ENCODE results near the gene SLC28A2. TPM values are rescaled to one million over a fixed set of nuclear protein-coding genes. Genes with fewer than 3 reads are reported as not detected.
"Not testable (repeated sequence)": the region's sequence is repeated elsewhere in the genome, so short reads cannot be mapped to it uniquely, and the experiment has no call there.

The SLC28A2 gene
- polyA plus RNA-seq, 1 of the 3 experiments (the other 2 are of a cell fraction): not detected

- Histone ChIP-seq H3K79me2 (ENCODE audit: insufficient read depth) (no peaks in the 10 kb centered on the region), H3K9me3 (no peaks in the 10 kb centered on the region), H2AFZ (ENCODE audit: low read depth) (no peak overlapping the region), H4K20me1 (ENCODE audit: insufficient read depth) (no peaks in the 10 kb centered on the region), H3K4me2 (no peak overlapping the region), H3K4me1 (ENCODE audit: control insufficient read depth in 1 of 2, insufficient read depth in 2 of 2, low read depth in 1 of 2, low read length in 1 of 2) (no peaks in the 10 kb centered on the region), H3K27ac (ENCODE audit: low read depth in 2 of 2, low read length in 1 of 2) (no peak overlapping the region), H3K4me3 (ENCODE audit: low read depth in 2 of 2, low read length in 1 of 2) (no peak overlapping the region), H3F3A (replicated peaks; ENCODE audit: insufficient read depth) (no peaks in the 10 kb centered on the region), H3K36me3 (replicated peaks in 1 of 2; ENCODE audit: control insufficient read depth in 1 of 2, insufficient read depth in 2 of 2, low read length in 1 of 2) (no peaks in the 10 kb centered on the region), H3K9ac (no peak overlapping the region), H3K9me2 (no peaks in the 10 kb centered on the region), H3K27me3 (ENCODE audit: insufficient read depth) (no peaks in the 10 kb centered on the region; the same call in 1 of the 2 replicates)
- 56% methylated on average over 7 of the region's 9 CpGs for WGBS (ENCODE audit: low lambda C conversion rate)
- ChIA-PET CTCF (no interaction called here), POLR2A (no interaction called here)
- TF ChIP-seq MEF2A (IDR thresholded peaks at IDR 0.05; ENCODE audit: borderline replicate concordance, low read depth) (no peak), SIN3A (IDR thresholded peaks at IDR 0.05; ENCODE audit: borderline replicate concordance, low read depth, low read length) (no peak), TCF12 (IDR thresholded peaks at IDR 0.05) (no peak), NRF1 (IDR thresholded peaks at IDR 0.05; ENCODE audit: low read depth, low read length) (no peak), EP300 (IDR thresholded peaks at IDR 0.05; ENCODE audit: borderline replicate concordance in 1 of 2, low read depth in 1 of 2, low read length in 1 of 2) (no peak), RXRA (IDR thresholded peaks at IDR 0.05; ENCODE audit: borderline replicate concordance, low read depth) (no peak), EZH2phosphoT487 (IDR thresholded peaks at IDR 0.05; ENCODE audit: borderline replicate concordance, low read depth) (no peak), YY1 (IDR thresholded peaks at IDR 0.05; ENCODE audit: low read depth) (no peak)
- DNase-seq: no peak
These were observed 40.0 kb downstream of the SLC28A2 start for GRCh38 chr15:45291822-45292582.

- H2AFZ ChIP-seq (ENCODE audit: low read depth); POLR2A ChIA-PET; H3K9me3 ChIP-seq; H3K79me2 ChIP-seq (ENCODE audit: insufficient read depth); DNase-seq; H4K20me1 ChIP-seq (ENCODE audit: insufficient read depth); H3K9ac ChIP-seq; H3K9me2 ChIP-seq; H3K27me3 ChIP-seq (ENCODE audit: insufficient read depth); H3K4me2 ChIP-seq; CTCF ChIA-PET; H3F3A ChIP-seq (replicated peaks; ENCODE audit: insufficient read depth); H3K4me3 ChIP-seq (ENCODE audit: low read depth in 2 of 2, low read length in 1 of 2); H3K4me1 ChIP-seq (ENCODE audit: control insufficient read depth in 1 of 2, insufficient read depth in 2 of 2, low read depth in 1 of 2, low read length in 1 of 2); H3K27ac ChIP-seq (ENCODE audit: low read depth in 2 of 2, low read length in 1 of 2); H3K36me3 ChIP-seq (replicated peaks in 1 of 2; ENCODE audit: control insufficient read depth in 1 of 2, insufficient read depth in 2 of 2, low read length in 1 of 2): not testable (repeated sequence)
- WGBS (ENCODE audit: low lambda C conversion rate): no CpG with 5 or more reads among the region's 27 CpGs
These were observed 41.3 kb downstream of the SLC28A2 start for GRCh38 chr15:45293326-45293725.

- H3K79me2 ChIP-seq (ENCODE audit: insufficient read depth): not testable (repeated sequence)
These were observed 46.9 kb downstream of the SLC28A2 start for GRCh38 chr15:45298964-45299378.

More at GRCh38 chr15:45298964-45299378, 46.9 kb downstream of the SLC28A2 start:
- H3K27me3 ChIP-seq (ENCODE audit: insufficient read depth); H4K20me1 ChIP-seq (ENCODE audit: insufficient read depth); H2AFZ ChIP-seq (ENCODE audit: low read depth); H3K4me1 ChIP-seq (ENCODE audit: control insufficient read depth in 1 of 2, insufficient read depth in 2 of 2, low read depth in 1 of 2, low read length in 1 of 2); H3K4me3 ChIP-seq (ENCODE audit: low read depth in 2 of 2, low read length in 1 of 2); POLR2A ChIA-PET; H3F3A ChIP-seq (replicated peaks; ENCODE audit: insufficient read depth); H3K9ac ChIP-seq; H3K4me2 ChIP-seq; H3K9me2 ChIP-seq; H3K9me3 ChIP-seq; DNase-seq; H3K36me3 ChIP-seq (replicated peaks in 1 of 2; ENCODE audit: control insufficient read depth in 1 of 2, insufficient read depth in 2 of 2, low read length in 1 of 2); H3K27ac ChIP-seq (ENCODE audit: low read depth in 2 of 2, low read length in 1 of 2): not testable (repeated sequence)
- CTCF ChIA-PET: interaction anchor here (1.0 to 3.9 kb wide), 2 partner anchors 93 to 159 kb away, joined by 3 to 14 read pairs; no protein-coding TSS in a partner anchor
- WGBS (ENCODE audit: low lambda C conversion rate): 97% methylated on average over 2 of the region's 2 CpGs
